Measurements from ENCODE around the gene TBX5.

The TBX5 gene

DNA sequence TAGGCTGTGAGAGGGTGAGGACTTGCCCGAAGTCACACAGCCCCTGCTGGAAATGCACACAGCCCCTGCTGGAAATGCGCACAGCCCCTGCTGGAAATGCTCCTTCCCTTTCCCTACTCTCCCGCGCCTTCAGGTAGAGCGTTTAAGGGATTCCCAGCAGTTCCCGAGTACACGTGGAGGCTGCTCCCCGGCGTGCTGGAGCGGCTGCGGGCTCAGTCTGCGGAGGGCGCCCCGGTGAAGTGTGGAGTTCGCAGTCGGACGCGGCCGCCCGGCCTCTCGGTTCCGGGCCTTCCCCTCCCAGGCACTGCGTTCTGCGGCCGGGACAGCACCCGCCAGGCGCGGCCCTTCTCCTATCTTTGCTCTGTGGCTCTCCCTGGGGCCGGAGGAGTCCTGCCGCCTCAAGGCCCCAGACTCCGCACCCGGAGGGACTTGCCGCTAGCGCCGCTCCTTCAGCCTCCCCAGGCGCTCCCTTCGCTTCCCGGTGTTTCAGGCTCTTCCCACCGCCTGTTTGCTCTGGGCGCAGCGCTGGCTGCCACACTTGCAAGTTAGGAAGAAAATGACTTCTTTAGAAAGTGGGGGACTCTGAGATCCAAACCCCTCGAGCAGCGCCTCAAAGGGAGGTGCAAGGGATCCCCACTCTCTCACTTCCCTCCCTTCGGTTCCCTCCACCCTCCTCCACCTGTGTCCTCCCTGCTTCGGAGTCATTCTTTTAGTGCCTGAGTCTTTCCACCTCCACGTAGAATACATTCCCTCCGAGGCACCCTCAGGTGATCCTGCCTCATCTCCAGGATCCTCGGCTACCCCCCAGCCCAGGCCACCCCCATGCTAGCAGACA lies 8.3 kb upstream of the TBX5 start:
- Mint-ChIP-seq H3K4me3 (no peak overlapping the region), H3K4me1 (peaks cover under 1% of the 10 kb centered on the region), H3K9me3 (no peaks in the 10 kb centered on the region), H3K27ac (no peak overlapping the region), H3K36me3 (peaks cover 6% of the 10 kb centered on the region), H3K27me3 (peaks cover 82% of the 10 kb centered on the region)
- CTCF ChIA-PET = no interaction called here
- no peak for DNase-seq

DNA sequence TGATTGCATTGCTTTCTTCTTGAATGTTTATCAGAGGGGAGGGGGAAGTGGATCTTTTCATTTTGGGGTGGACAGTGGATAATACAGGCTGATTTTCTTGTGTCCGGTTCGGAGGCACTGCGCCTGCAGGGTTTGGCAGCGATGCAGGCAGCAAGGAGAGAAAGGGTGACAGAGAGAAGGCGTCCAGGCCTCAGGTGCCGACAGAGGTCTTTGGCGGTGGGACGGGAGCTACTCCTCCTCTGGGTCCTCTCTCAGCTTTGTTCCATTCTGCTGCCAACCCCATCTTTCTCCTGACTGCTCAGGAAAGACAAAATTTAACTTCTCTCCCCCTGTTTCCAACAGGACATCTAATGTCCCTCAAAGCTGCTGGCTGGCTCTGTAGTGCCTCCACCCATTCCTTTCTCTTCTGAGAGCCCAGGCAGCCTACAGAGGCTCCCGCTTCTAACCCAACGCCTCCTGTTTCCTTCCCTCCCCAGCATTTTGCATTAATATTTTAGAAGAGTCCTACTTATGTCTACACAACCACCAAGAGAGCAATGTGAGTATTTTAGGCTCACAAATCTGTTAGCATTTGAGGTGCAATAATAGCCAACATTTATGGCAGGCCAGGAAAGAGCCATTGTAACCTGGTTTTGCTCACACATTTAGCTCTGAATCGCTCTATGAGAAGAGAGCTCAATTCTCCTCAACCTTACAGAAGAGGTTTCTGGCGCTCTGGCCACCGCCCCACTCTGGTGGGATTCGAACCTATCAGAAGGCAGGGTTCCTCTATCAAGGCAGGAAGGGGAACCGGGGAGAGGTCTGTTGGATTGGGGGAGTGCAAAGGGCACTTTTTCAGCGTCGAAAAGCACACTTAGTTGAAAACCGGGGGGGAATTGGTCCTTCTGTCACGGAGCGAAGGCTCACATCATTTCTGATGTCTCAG lies 7.1 kb upstream of the TBX5 start:
- Mint-ChIP-seq H3K9me3 (no peaks in the 10 kb centered on the region), H3K4me1 (peaks cover 2% of the 10 kb centered on the region), H3K27me3 (peaks cover 92% of the 10 kb centered on the region), H3K4me3 (no peak overlapping the region), H3K36me3 (peaks cover 6% of the 10 kb centered on the region), H3K27ac (no peak overlapping the region)
- CTCF ChIA-PET = no interaction called here
- DNase-seq = no peak

DNA sequence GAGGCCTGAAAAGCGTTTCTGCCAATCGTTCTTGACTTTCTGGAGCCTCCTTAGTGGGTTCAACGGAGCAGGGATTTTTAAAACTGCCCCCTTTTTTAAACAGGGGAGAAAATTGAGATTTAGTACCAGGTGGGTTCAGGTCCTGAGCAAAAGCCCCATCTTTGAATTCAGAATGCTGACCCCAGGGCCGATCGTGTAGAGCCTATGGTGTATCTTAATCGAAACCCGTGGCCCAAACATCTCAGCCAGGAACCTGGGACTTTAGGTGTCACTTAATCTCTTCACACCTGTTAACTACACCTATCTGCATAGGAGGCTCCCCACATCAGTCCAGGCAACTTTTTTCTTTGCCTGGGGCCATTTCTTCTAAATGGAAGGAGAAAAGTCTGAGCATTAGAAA lies 6.4 kb upstream of the TBX5 start:
- peaks cover 2% of the 10 kb centered on the region for H3K4me1 Mint-ChIP-seq
- H3K4me3 Mint-ChIP-seq = no peak overlapping the region
- H3K36me3 Mint-ChIP-seq = peaks cover 6% of the 10 kb centered on the region
- DNase-seq = no peak
- no peak overlapping the region for H3K27ac Mint-ChIP-seq
- CTCF ChIA-PET = no interaction called here
- H3K27me3 Mint-ChIP-seq = peaks cover 97% of the 10 kb centered on the region
- H3K9me3 Mint-ChIP-seq = no peaks in the 10 kb centered on the region

DNA sequence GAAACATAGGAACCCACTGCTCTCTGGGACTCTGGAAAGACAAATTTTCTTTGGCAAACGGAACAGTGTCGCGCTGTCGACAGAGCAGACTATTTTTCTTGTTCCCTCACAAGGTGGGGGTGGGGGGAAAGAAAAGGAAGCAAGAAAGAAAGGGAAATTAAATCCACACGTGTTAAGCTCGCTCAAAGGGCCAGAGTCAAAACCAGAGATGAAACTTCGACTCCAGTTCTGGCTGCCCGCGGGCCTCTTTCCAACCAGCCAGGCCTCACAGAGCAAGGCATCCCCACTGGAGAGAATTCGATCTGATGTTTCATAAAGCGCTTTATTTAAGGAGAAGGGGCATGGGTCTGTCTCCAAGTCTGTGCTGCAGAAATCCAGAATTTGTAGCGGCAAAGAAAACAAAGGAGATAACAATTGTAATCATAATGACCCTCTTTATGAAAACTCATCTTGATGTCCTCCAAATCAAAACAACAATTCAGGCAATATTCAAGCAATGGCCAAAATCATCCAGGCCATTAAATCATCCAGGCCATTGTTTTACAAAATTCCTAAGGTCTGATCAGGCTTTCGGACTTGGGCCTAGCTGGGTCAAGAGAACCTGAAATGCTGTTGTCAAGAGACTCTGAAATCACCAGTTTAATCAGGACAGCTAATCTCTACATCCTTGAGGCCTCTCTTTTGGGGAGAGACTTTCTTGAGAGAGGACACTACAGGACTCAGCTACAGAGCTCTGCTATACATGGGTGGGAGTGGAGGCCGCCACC lies 5.3 kb upstream of the TBX5 start:
- no peak for DNase-seq
- CTCF ChIA-PET = interaction anchor here (1.2 kb wide), 1 partner anchor 431 kb away, joined by 3 read pairs; no protein-coding TSS in a partner anchor
- H3K4me3 Mint-ChIP-seq = no peak overlapping the region
- H3K9me3 Mint-ChIP-seq = no peaks in the 10 kb centered on the region
- H3K4me1 Mint-ChIP-seq = peaks cover 2% of the 10 kb centered on the region
- H3K36me3 Mint-ChIP-seq = peaks cover 8% of the 10 kb centered on the region
- no peak overlapping the region for H3K27ac Mint-ChIP-seq
- H3K27me3 Mint-ChIP-seq = peaks cover 100% of the 10 kb centered on the region

DNA sequence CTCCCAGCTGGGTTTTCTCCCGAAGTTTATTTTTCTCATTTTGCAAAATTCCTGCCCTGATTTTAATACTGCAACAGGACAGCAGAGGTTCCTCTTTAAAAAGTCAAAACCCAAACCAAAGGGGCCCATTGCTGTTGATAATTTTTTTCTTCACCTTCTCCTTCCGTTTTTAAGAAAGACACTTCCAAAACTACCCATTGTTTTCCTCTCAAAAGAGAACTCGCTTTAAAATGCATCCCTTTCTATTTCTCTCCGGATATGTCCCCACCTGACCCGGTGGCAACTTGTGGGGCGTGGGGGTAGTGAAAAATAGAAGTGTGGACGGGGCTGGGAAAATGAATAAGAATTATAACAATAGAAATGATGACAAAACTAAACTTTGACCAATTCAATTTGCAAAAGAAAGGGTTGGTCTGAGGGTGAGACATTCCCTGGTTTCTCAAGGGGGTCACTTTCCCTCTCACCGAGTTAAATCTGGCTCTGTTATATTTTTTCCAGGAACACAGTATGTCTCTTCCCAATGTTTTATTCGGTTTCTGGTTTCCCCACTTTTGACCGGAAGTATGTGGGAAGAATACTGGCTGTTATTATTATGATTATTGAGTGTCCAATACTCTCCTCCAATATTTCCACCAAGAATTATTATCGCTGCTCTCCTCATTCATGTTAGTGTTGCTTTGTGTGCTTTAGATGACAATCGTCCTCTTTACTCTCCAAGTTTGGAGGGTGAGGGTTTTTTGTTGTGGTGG lies 4.1 kb upstream of the TBX5 start:
- H3K27ac Mint-ChIP-seq = peak overlapping the region; percentile 72
- H3K9me3 Mint-ChIP-seq = no peaks in the 10 kb centered on the region
- peaks cover 100% of the 10 kb centered on the region for H3K27me3 Mint-ChIP-seq
- CTCF ChIA-PET = no interaction called here
- H3K36me3 Mint-ChIP-seq = peaks cover 10% of the 10 kb centered on the region
- H3K4me1 Mint-ChIP-seq = peaks cover 2% of the 10 kb centered on the region
- DNase-seq = no peak
- H3K4me3 Mint-ChIP-seq = no peak overlapping the region

DNA sequence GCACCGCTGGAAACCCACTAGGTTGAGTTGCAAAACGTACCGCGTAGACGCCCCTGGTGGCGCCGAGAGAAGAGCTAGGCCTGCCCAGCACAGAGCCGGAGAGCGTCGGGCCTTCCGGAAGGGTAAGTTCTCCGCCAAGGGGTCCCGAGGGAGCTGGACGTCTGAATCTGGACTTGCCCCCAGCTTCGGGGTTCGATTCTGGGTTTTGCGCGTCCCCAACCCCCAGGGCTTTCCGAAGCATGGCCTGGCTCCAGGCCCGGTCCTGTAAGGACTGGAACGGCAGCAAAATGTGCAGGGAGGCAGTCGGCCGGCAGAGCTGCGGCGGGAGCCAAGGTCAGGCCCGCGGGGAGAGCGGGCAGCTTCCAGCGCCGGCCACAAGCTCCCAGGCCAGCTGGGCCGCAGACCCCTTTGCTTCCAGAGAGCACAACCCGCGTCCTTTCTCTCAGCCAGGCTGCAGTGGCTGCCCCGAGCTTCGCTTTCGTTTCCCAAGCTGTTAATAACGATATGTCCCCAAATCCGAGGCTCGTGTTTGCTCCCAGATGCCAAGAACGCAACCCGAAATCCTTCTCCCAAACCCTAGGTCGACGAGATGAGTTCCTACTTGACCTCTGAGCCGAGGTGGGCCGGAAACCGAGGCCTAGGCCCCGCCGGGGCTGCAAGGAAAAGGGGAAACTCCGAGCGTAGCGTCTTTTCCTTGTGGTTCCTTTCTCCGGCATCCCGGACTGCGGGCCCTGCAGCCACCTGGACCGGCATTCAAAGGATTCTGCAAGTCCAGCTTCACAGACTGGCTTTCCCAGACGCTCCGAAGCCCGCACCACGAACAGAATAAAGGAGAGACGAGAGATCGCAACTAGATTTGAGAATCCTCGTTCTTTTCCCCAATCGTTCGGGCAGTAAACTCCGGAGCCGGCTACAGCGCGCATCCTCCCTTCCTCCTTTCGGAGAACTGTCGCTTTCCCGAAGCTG lies 3.2 kb upstream of the TBX5 start:
- CTCF ChIA-PET = no interaction called here
- no peaks in the 10 kb centered on the region for H3K9me3 Mint-ChIP-seq
- no peak for DNase-seq
- peaks cover 2% of the 10 kb centered on the region for H3K4me1 Mint-ChIP-seq
- H3K27ac Mint-ChIP-seq = peak overlapping the region; percentile 60
- peaks cover 100% of the 10 kb centered on the region for H3K27me3 Mint-ChIP-seq
- H3K4me3 Mint-ChIP-seq = no peak overlapping the region
- peaks cover 10% of the 10 kb centered on the region for H3K36me3 Mint-ChIP-seq

DNA sequence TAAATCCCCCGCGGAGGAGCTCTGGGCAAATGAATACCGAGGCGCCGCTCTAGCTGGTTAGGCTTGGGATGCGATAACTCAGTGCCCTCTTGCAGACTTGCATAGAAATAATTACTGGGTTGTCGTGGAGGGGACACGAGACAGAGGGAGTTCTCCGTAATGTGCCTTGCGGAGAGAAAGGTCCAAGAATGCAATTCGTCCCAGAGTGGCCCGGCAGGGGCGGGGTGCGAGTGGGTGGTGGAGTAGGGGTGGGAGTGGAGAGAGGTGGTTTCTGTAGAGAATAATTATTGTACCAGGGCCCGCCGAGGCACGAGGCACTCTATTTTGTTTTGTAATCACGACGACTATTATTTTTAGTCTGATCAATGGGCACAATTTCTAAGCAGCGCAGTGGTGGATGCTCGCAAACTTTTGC lies 2.5 kb upstream of the TBX5 start:
- H3K36me3 Mint-ChIP-seq = peaks cover 10% of the 10 kb centered on the region
- H3K4me1 Mint-ChIP-seq = peaks cover 2% of the 10 kb centered on the region
- H3K9me3 Mint-ChIP-seq = no peaks in the 10 kb centered on the region
- H3K27me3 Mint-ChIP-seq = peaks cover 100% of the 10 kb centered on the region
- peak overlapping the region; percentile 69 for H3K27ac Mint-ChIP-seq
- CTCF ChIA-PET = no interaction called here
- H3K4me3 Mint-ChIP-seq = no peak overlapping the region
- no peak for DNase-seq

DNA sequence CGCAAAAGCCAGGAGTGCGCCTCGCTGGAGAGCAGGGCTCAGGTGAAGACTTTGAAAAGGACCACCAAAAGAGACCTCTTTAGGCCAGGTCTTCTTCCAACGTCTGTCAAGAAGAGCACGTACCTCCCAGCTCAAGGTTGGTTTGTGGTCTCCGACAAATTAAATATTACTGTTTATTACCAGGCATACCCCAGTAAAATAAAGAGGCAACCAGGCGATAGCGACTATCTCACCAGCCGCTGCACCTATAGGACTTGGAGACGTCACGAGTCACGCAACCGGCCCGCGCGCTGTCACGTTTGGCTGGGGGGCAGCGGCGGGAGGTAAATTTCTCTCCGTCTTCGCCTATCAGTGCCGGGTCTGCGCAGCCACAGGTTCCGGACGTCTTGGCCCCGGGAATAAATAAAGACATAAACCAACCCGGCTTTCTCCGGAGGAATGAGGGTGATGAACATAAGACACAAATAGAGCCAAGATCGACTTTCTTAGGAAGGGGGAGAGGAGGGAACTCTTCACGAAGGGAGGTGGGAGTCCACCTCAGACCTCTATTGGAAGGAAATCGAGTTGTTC lies 2.0 kb upstream of the TBX5 start:
- H3K27ac Mint-ChIP-seq = peak overlapping the region; percentile 33
- H3K36me3 Mint-ChIP-seq = peaks cover 12% of the 10 kb centered on the region
- CTCF ChIA-PET = no interaction called here
- no peak for DNase-seq
- H3K4me3 Mint-ChIP-seq = no peak overlapping the region
- H3K27me3 Mint-ChIP-seq = peaks cover 100% of the 10 kb centered on the region
- no peaks in the 10 kb centered on the region for H3K9me3 Mint-ChIP-seq
- peaks cover 2% of the 10 kb centered on the region for H3K4me1 Mint-ChIP-seq

DNA sequence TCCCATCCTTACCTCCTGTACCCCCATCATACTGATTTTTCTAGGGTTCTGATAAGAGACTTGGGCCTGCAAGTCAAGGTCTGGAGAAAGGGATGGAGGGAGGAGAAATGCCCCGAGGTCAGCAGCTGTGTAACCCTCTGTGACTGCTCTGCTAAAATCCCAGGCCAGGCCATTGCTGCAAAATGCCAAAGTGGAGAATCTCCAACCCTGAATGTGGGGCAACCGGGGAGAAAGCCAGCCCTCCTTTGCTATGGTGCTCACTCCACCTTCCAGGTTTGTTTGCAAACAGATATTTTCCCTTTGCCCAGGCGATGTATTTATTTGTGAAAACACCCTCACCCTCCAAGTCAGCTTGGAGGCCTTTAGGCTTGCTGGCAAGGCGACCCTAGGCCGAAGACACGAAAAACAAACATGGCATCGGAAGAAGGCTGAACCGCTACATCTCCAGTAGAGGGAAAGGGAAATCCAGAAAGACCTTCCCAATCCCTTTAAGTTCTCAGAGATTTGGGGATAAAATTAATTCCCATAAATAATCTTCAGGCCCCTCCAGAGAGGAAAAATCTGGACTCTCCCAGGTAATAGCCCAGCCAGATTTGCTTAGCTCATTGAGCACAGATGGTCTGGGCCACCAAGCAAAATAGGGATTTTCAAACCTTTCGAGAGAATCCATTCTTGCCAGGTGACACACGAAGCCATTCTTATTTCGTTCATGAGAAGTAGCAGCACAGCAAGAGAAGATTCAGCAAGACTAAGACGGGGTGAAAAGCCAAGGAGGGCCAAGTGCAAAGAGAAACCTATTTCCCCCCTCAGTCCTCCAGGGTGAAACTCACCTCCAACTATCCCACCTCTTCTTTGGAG lies 1.3 kb upstream of the TBX5 start:
- peaks cover 12% of the 10 kb centered on the region for H3K36me3 Mint-ChIP-seq
- no peak overlapping the region for H3K4me3 Mint-ChIP-seq
- H3K4me1 Mint-ChIP-seq = peaks cover 2% of the 10 kb centered on the region
- peaks cover 100% of the 10 kb centered on the region for H3K27me3 Mint-ChIP-seq
- CTCF ChIA-PET = interaction anchor here (1.0 kb wide), 1 partner anchor 39 kb away, joined by 3 read pairs; no protein-coding TSS in a partner anchor
- no peak for DNase-seq
- H3K9me3 Mint-ChIP-seq = no peaks in the 10 kb centered on the region
- peak overlapping the region; percentile 33 for H3K27ac Mint-ChIP-seq

DNA sequence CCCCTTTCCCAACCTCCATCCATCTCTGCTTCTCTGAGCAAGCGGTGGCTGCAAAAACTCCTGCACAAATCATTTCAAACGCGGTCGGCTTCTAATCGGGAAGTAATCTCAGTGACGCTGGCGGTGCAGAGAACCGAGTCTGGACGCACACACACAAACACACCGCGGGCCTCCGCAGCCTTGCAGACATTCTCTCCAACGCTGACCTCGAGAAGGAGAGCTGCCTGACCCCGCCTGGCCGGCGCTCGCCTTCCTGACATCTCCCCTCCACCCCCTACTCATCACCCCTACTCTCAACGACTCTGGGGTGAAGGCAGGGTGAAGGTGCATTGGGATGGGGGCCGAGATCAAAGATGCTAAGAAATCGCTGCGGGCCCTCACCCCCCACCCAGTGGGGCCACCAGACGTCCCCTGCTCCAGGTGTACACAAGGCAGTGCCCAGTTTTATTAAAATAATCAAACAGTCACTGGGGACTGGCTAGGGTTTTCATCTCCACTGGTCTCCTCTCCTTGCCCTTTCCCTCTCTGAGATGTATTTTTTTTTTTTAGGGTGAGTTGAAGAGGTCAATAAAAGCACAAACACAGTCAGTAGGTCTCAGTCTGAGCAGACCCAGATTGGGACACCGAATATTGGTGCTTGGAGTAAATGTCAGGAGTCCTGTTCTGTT lies 506 bp upstream of the TBX5 start:
- CTCF ChIA-PET = interaction anchor here (1.0 kb wide), 1 partner anchor 40 kb away, joined by 3 read pairs; no protein-coding TSS in a partner anchor
- no peaks in the 10 kb centered on the region for H3K9me3 Mint-ChIP-seq
- peaks cover 100% of the 10 kb centered on the region for H3K27me3 Mint-ChIP-seq
- no peak overlapping the region for H3K4me3 Mint-ChIP-seq
- peak overlapping the region; percentile 22 for H3K27ac Mint-ChIP-seq
- H3K36me3 Mint-ChIP-seq = peaks cover 12% of the 10 kb centered on the region
- DNase-seq = no peak
- peaks cover 2% of the 10 kb centered on the region for H3K4me1 Mint-ChIP-seq

DNA sequence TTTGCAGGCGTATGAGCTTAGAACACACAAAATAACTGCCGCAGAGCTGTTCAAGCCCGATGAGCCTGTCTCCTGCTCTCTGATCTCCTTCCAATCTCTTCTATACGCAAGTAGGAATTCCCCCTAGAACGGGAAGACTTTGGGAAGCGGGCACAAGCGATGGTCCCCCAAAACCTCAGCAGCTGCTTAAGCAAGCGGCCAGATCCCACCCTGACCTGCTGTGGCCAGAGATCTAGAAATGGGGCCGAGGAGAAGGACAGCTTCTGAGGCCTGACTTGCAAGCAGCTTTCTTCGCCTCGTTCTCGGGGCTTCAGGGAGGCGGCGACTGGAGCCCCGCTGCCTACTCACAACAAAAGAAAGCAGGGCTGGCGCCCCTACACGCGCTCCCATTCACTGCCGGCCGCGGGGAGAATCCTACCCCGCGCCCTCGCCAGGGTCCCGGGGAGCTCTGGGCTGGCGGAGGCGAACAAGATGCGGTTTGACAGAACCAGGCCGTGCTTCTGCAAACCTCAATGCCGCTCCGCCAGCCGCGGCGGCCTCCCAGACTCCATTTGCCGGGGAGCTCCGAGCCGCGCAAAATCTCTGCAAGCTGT lies 922 bp downstream of the TBX5 start:
- no peaks in the 10 kb centered on the region for H3K9me3 Mint-ChIP-seq
- H3K27ac Mint-ChIP-seq = peak overlapping the region; percentile 46
- peaks cover 100% of the 10 kb centered on the region for H3K27me3 Mint-ChIP-seq
- H3K4me3 Mint-ChIP-seq = no peak overlapping the region
- DNase-seq = no peak
- peaks cover 2% of the 10 kb centered on the region for H3K4me1 Mint-ChIP-seq
- H3K36me3 Mint-ChIP-seq = peaks cover 9% of the 10 kb centered on the region
- CTCF ChIA-PET = no interaction called here
